ENCODE measurements around the gene ITGB6.

DNA sequence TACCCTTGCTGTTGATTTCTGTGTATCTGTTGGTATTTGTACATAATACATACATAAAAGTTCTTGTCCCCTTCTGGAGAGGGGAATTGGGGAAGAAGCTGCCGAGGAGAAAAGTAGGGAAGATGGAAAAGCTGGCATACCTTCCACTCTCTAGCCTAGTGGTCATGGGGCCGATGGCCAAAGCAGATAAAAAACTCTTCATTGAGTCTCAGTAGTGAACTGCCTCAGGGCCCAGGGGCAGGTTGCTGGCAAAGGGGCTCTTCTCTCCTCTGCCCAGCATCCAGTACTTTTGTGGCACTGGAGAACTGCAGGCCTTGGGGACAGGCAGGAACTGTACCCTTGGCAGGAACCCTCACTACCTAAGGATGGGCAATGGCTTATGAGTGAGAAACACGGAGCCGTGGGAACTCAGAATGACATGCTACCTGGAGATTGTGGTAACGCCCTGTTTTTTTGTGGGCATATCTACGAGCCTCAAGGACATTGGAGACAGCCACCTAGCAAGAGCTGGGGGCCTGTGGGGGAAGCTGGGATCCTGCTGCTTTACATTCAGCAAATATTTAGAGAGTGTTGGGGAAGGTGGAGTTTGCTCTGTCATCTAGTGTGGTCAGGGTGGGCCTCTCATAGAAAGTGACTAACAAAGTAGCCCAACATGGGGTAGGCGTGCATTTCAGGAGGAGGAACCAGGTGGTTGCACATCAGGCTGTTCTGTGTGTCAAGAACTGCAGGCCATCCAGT lies 22.6 kb upstream of the ITGB6 start:
- TF ChIP-seq, protein P1, sequence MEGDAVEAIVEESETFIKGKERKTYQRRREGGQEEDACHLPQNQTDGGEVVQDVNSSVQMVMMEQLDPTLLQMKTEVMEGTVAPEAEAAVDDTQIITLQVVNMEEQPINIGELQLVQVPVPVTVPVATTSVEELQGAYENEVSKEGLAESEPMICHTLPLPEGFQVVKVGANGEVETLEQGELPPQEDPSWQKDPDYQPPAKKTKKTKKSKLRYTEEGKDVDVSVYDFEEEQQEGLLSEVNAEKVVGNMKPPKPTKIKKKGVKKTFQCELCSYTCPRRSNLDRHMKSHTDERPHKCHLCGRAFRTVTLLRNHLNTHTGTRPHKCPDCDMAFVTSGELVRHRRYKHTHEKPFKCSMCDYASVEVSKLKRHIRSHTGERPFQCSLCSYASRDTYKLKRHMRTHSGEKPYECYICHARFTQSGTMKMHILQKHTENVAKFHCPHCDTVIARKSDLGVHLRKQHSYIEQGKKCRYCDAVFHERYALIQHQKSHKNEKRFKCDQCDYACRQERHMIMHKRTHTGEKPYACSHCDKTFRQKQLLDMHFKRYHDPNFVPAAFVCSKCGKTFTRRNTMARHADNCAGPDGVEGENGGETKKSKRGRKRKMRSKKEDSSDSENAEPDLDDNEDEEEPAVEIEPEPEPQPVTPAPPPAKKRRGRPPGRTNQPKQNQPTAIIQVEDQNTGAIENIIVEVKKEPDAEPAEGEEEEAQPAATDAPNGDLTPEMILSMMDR (IDR thresholded peaks at IDR 0.05) = no peak
- TF ChIP-seq POLR2AphosphoS5 (IDR thresholded peaks at IDR 0.05) = no peak
- TF ChIP-seq POLR2A (IDR thresholded peaks at IDR 0.05) = no peak
- TF ChIP-seq EP300 (IDR thresholded peaks at IDR 0.05) = no peak

Measured in sigmoid colon (tissue), 4 donors.